IPS-20b (cell line): Measurements from ENCODE around the gene GADD45G.

Experiments used
- H3K27ac ChIP-seq: one replicate; pipeline ENCODE4 v1.5.1; 2013; ENCODE audit warnings: low read length
- H3K27me3 ChIP-seq: 2 replicates; pipeline ENCODE4 v1.6.1; 2013; ENCODE audit warnings: mild to moderate bottlenecking, low read length, inconsistent platforms; ENCODE audit not compliant: insufficient read depth
- H3K36me3 ChIP-seq: 2 replicates; pipeline ENCODE4 v1.6.1; 2013; ENCODE audit warnings: low read depth, mild to moderate bottlenecking, inconsistent platforms, low read length, moderate library complexity; ENCODE audit not compliant: insufficient read depth
- H3K4me1 ChIP-seq: 2 replicates; pipeline ENCODE4 v1.6.1; 2013; ENCODE audit warnings: mild to moderate bottlenecking, control low read depth, inconsistent platforms, low read length, moderate library complexity; ENCODE audit not compliant: insufficient read depth
- H3K4me3 ChIP-seq: 2 replicates; pipeline ENCODE4 v1.5.1; 2013; ENCODE audit warnings: mild to moderate bottlenecking, low read length, inconsistent platforms
- H3K9ac ChIP-seq: 2 replicates; pipeline ENCODE4 v1.6.1; 2013; ENCODE audit warnings: low read depth, mild to moderate bottlenecking, inconsistent platforms, low read length, moderate library complexity
- H3K9me3 ChIP-seq: 2 replicates; pipeline ENCODE4 v1.6.1; 2013; ENCODE audit warnings: mild to moderate bottlenecking, low read depth, low read length, inconsistent platforms; ENCODE audit not compliant: insufficient read depth

The GADD45G gene

DNA sequence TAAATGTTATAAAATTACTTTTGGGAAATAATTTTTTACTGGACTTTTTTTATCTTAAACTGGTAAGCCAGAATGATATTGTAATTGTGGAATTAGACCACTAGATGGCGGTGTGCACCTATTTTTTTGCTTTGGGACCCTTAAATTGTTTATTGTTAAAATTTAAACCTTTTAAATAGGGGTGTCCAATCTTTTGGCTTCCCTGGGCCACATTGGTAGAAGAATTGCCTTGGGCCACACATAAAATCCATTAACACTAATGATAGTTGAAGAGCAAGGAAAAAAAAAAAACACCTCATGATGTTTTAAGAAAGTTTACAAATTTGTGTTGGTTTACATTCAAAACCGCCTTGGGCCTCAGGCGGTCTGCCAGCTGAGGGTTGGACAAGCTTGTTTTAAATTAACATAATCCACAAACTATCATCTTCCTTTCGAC is 28.4 kb upstream of the GADD45G start:
- Histone ChIP-seq H3K27me3 (no peaks in the 10 kb centered on the region), H3K4me3 (no peak overlapping the region), H3K4me1 (no peaks in the 10 kb centered on the region)

DNA sequence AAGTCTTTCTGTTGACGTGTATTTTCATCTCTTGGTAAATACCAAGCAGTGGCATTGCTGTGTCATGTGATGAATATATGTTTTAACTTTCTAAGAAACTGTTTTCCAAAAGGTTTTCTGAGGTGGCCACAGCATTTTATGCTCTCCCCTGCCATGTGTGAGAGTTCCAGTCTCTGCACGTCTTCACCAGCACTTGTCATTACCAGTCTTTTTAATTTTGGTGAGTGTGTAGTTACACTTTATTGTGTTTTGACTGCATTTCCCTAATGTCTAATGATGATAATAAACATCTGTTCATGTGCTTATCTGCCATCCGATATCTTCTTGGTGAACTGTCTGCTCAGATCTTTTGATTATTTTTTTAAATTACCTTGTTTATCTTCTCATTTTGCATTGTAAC is 27.4 kb upstream of the GADD45G start:
- H3K27ac ChIP-seq = no peak overlapping the region
- no peaks in the 10 kb centered on the region for H3K9me3 ChIP-seq
- H3K4me1 ChIP-seq = no peaks in the 10 kb centered on the region
- no peak overlapping the region for H3K9ac ChIP-seq
- no peak overlapping the region for H3K4me3 ChIP-seq
- H3K27me3 ChIP-seq = no peaks in the 10 kb centered on the region
- no peaks in the 10 kb centered on the region for H3K36me3 ChIP-seq

More for the DNA sequence above, 28.4 kb upstream of the GADD45G start:
- no peak overlapping the region for H3K9ac ChIP-seq
- H3K27ac ChIP-seq = no peak overlapping the region
- no peaks in the 10 kb centered on the region for H3K9me3 ChIP-seq
- H3K36me3 ChIP-seq = no peaks in the 10 kb centered on the region

DNA sequence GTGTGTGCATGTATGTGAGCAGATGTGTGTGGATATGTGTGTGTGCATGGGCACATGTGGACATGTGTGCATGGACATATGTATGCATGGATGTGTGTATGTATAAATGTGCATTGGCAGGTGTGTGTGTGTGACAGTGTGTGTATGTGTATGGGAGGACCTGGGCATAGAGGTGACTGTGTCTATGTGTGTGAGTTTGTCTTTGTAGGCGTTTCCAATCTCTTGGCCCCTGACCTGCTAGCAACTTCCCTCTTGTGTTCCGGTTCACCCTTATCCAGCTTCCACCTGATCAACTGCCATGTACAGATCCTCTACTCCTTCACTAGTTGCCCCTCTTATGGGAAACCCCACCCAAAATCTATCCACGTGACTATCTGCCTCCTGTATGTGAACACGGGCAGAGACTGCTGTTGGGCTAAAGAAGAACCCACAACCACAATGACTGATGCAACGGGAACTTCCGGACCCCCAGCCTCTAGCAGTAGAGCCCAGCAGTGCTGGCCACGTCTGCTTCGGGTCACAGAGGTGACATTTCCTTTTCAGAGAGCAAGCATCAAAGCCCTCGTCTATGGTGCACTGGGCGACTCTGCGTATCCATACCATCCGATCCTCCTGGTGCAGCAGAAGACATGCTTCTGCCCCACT is 24.9 kb upstream of the GADD45G start:
- Histone ChIP-seq H3K9ac (no peak overlapping the region), H3K27me3 (no peaks in the 10 kb centered on the region), H3K4me3 (no peak overlapping the region), H3K27ac (no peak overlapping the region), H3K36me3 (no peaks in the 10 kb centered on the region), H3K9me3 (no peaks in the 10 kb centered on the region), H3K4me1 (no peaks in the 10 kb centered on the region)

DNA sequence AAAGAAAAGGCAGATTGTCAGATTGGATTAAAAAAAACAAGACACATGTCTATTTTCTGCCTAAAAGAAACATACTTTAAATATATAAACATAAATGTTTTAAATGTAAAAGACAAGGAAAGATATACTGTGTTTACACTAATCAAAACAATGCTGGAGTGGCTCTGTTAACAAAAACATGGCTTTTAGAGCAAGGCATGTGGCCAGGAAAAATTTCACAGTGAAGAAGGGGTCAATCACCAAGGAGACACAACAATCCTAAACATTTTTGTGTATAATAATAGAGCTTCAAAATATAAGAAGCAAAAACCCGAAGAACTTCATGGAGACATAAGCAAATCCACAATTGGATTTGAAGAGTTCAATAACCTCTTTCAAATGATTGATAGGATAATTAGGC is 18.5 kb upstream of the GADD45G start:
- H3K4me1 ChIP-seq = no peaks in the 10 kb centered on the region
- no peaks in the 10 kb centered on the region for H3K36me3 ChIP-seq
- H3K4me3 ChIP-seq = no peak overlapping the region
- no peak overlapping the region for H3K27ac ChIP-seq
- no peaks in the 10 kb centered on the region for H3K9me3 ChIP-seq
- no peak overlapping the region for H3K9ac ChIP-seq
- no peaks in the 10 kb centered on the region for H3K27me3 ChIP-seq

DNA sequence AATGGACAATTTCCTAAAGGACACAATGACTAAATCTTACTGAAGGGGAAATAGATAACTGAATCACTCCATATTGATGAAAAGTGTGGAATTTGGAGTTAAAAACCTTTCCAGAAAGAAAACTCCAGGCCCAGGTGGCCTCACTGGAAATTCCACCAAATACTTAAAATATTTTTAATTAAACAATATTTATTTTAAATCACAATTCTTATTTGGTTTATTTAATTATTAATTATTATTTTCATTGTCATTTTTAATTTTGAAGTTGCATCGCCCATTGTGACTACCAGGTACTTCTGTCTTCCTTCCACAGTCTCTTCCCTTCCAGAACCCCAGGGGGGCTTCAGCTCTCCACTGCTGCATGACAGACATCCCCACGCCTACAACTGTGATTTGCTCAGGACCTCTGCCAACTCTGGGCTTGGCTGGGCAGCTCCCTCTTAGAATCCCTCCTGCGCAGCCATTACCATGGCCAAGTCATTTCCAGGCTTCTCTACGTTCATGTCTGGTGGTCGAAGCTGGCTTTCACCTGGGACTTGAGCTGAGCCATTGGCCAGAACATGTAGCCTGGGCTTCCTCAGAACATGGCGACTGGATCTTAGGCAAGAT is 16.4 kb upstream of the GADD45G start:
- H3K9ac ChIP-seq = no peak overlapping the region
- H3K27ac ChIP-seq = no peak overlapping the region
- H3K36me3 ChIP-seq = no peaks in the 10 kb centered on the region
- H3K27me3 ChIP-seq = no peaks in the 10 kb centered on the region; the same call in 1 of the 2 replicates
- no peak overlapping the region for H3K4me3 ChIP-seq
- no peaks in the 10 kb centered on the region for H3K9me3 ChIP-seq
- peaks cover 4% of the 10 kb centered on the region for H3K4me1 ChIP-seq

DNA sequence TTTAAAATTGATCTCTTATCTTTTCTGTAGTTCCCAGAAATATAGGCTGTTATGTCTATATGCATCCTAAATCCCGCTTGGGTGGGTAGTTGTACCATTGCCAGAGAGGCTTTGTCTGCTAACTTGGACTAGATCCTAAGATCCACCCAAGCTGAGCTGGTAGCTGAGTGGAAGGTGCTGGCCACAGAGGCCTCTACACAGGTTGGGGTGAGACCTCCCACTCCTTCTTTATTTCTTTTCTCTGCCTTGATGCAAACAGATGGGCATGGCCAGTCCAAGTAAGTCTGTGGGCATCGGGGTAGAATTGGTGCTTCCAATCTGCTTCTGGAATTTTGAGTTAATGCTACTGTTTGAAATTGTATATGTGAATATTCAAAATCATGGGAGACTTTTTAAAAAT is 14.4 kb upstream of the GADD45G start:
- no peak overlapping the region for H3K4me3 ChIP-seq
- no peak overlapping the region for H3K9ac ChIP-seq
- H3K36me3 ChIP-seq = no peaks in the 10 kb centered on the region
- H3K9me3 ChIP-seq = no peaks in the 10 kb centered on the region
- H3K27ac ChIP-seq = no peak overlapping the region
- no peaks in the 10 kb centered on the region; the same call in 1 of the 2 replicates for H3K27me3 ChIP-seq
- H3K4me1 ChIP-seq = peaks cover 7% of the 10 kb centered on the region

DNA sequence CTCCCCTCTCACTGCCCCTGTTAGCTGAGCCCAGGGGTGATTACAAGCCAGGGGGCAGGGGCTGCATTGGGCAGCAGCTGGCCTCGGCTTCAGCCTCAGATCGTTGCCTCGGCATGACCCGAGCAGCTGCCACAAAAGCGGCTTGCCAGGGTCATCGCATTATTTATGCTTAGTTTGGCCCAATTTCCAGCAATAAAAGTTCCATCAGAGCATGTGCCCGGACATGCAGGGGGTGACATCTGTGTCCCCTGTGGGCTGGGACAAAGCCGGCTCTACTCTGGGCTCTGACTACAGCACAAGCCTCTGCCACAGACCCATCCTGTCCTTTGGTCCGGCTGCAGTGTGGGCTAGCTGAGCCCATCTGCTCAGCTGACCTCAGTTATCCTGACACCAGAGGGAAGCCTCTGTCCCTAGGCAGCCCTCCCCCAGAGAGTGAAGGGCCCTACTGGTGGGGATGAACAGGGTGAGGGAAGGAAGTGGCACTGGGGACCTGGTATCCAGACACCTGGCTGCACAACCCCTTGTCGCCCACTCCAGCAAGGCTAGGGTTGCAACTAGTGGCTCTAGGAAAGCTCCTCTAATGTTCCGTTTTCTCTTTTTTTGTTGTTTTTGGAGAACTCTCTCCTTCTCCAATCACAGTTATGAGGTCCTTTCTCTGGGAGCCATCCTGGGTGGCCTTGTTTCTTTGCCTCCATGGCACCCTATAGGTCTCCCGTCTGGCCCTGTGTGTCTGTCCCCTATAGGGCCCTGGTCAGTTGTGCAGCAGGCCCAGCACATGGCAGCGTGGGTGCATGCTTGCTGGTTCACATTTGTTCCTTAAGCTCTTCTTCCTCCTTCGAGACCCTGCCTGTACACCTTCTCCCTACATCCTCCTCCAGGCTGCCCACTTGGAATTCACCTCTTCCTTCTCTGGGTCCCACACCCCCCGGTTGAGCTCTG is 13.3 kb upstream of the GADD45G start:
- H3K4me1 ChIP-seq = peaks cover 7% of the 10 kb centered on the region
- H3K9me3 ChIP-seq = no peaks in the 10 kb centered on the region
- no peaks in the 10 kb centered on the region; the same call in 1 of the 2 replicates for H3K27me3 ChIP-seq
- H3K27ac ChIP-seq = no peak overlapping the region
- H3K9ac ChIP-seq = no peak overlapping the region
- no peaks in the 10 kb centered on the region for H3K36me3 ChIP-seq
- no peak overlapping the region for H3K4me3 ChIP-seq

DNA sequence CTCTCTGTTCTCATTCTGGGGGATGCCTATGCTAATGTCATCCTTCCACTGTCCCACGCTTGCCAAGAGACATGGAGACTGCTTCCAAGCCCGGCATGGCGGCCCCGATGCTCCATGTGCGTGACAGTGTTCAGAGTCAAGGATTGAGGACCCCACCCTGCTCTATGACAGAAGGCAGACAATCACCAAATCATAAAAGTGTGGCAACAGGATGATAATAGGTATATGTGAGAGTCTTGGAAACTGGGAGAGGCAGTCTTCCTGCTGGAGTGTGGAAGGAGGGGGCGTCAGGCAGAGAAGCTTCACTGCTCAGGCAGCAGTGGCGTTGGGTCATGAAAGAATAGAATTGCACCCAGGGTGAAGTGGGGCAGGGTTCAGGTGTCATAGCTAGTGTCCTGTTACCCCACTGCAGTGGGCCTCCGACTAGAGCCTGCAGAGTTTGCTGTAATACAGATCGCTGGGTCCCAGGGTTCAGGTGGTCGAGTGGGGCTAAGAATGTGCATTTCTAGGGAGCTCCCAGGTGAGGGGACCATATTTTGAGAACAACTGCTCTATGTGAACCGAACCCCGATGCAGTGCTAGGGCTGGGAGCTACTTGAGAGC is 12.5 kb upstream of the GADD45G start:
- no peaks in the 10 kb centered on the region for H3K36me3 ChIP-seq
- no peak overlapping the region for H3K4me3 ChIP-seq
- no peak overlapping the region for H3K9ac ChIP-seq
- H3K9me3 ChIP-seq = no peaks in the 10 kb centered on the region
- peaks cover 7% of the 10 kb centered on the region for H3K4me1 ChIP-seq
- H3K27ac ChIP-seq = no peak overlapping the region
- H3K27me3 ChIP-seq = no peaks in the 10 kb centered on the region; the same call in 1 of the 2 replicates

DNA sequence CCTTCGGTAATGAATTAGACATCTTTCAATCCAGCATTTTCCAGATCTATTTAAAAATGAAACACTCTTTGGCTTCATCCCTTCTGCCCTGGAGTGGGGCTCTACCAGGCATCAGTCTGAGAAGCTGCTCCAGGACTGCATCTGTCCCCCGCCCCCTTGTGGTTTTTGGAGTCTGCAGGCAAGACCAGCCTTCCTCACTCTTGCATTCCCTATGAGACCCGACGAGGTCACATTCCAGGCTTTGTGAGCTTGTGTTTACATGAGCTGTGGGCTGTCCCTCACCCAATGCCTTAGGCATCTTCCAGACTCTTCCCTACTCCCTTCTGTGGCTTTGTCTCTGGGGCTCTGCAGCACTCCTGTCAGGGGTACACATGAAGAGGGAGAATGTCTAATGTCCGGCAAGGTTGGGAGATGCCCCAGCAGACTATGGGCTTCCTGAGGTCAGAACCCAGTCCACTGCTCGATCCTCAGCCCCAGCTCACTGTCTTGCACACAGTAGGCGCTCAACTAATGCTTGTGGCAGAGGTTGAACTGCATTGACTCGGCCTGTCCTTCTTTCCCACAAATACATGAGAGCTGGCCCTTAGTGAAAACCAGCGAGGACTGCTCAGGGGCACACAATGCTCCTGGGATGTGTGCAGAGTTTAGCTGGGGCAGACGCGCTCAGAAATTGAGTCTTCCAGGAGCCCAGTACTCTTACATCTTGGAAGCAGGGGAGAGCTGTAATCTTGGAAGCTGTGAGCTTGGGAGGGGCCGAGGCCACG is 11.7 kb upstream of the GADD45G start:
- Histone ChIP-seq H3K9ac (no peak overlapping the region), H3K27ac (no peak overlapping the region), H3K36me3 (no peaks in the 10 kb centered on the region), H3K4me3 (no peak overlapping the region), H3K4me1 (peaks cover 7% of the 10 kb centered on the region), H3K9me3 (no peaks in the 10 kb centered on the region), H3K27me3 (no peaks in the 10 kb centered on the region; the same call in 1 of the 2 replicates)

DNA sequence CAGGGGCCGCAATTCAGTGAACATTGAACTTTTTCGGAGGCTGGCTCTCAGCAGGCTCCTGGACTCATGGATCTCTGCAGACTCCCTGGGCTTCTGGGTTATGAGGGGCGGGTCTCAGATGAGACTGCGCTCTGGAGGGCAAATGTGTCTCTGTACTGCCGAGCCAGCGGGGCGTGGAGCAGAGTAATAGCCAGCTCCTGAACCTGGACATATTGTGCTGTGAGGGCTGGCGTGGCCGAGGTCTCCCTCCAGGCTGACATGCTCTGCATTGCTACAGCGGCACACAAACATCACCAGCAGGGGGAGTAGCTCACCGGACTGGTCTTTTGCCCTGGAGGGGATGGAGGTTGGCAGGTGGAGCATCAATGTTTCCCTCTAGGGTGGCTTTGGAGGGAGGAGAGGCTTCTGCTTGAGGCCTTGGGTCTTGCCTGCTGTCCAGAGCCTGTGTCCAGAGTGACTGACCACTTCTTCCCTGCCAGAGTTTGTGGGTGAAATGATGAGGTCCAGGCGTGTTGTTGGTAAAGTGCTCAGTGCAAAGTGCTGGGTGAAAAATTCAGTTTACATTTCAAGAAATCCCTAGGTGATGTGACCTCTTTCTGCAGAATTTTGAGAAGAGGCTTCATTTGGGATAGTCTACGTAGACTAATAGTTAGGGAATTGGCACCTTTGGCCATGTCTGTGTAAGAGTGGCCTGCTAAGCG is 10.9 kb upstream of the GADD45G start:
- H3K27me3 ChIP-seq = no peaks in the 10 kb centered on the region; the same call in 1 of the 2 replicates
- H3K9ac ChIP-seq = no peak overlapping the region
- H3K27ac ChIP-seq = no peak overlapping the region
- H3K36me3 ChIP-seq = no peaks in the 10 kb centered on the region
- no peak overlapping the region for H3K4me3 ChIP-seq
- H3K4me1 ChIP-seq = peaks cover 7% of the 10 kb centered on the region
- H3K9me3 ChIP-seq = no peaks in the 10 kb centered on the region
